ENCODE results near the gene DCAKD.

DNA sequence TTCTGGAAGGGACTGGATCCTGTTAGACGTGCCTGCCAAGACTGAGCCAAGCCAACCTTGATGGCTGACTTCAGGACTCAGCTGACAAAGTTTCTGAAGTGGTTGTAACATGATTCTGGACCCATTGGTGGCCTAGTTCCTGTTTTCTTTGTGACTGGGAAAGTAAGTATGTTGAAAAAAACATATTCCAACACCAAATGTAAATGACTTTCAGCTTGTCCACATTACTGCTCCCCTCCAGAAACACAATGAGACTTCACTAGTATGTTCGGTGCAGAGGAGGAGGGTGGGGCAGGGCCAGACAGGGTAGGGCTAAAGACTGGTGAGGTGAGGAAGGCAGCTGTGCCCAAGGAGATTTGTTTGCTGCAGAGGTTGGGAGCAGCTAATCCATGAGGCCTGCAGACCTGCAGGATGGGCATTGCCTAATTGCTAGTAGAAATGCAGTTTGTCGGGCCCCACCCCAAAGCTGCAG, 36.1 kb upstream of the DCAKD start:
- TF ChIP-seq POLR2A (IDR thresholded peaks at IDR 0.05; ENCODE audit: low read depth, low read length), result no peak
- TF ChIP-seq CTCF (IDR thresholded peaks at IDR 0.05; ENCODE audit: extremely low read depth in 1 of 2, insufficient read depth in 1 of 2, low read depth in 1 of 2, low read length in 2 of 2), result no peak
